Neural cell (in vitro differentiated cells): ENCODE measurements around the gene COMT. TPM values are rescaled to one million over a fixed set of nuclear protein-coding genes. Genes with fewer than 3 reads are reported as not detected.

Experiments used
- H2AFZ ChIP-seq: fragments of 200-600, 300-800 bp; sonication (generic), shearing (Covaris generic); 2 replicates; pipeline ENCODE4 v1.6.0; 2014; ENCODE audit warnings: low read depth, mild to moderate bottlenecking, antibody characterized with exemption, low read length, moderate library complexity
- H3F3A ChIP-seq: fragments of 200-600 bp; shearing (Covaris generic); 2 replicates; pipeline ENCODE4 v1.6.1; 2016; ENCODE audit warnings: mild to moderate bottlenecking, moderate library complexity, mixed read lengths, antibody characterized with exemption, low read length; ENCODE audit not compliant: insufficient read depth, poor library complexity, severe bottlenecking
- H3K27ac ChIP-seq: fragments of 200-600, 300-800 bp; sonication (generic), shearing (Covaris generic); 2 replicates; pipeline ENCODE4 v1.5.1; 2014; ENCODE audit warnings: mild to moderate bottlenecking, low read length, moderate library complexity
- H3K27me3 ChIP-seq: fragments of 300-800, 200-600 bp; sonication (generic), shearing (Covaris generic); 2 replicates; pipeline ENCODE4 v1.6.0; 2014; ENCODE audit warnings: mild to moderate bottlenecking, low read depth, low read length, moderate library complexity; ENCODE audit not compliant: insufficient read depth
- H3K36me3 ChIP-seq: fragments of 300-800, 200-600 bp; sonication (generic), shearing (Covaris generic); 2 replicates; pipeline ENCODE4 v1.5.1; 2014; ENCODE audit warnings: mild to moderate bottlenecking, antibody characterized with exemption, low read length, moderate library complexity; ENCODE audit not compliant: insufficient read depth
- H3K4me2 ChIP-seq: fragments of 300-800, 200-600 bp; sonication (generic), shearing (Covaris generic); 2 replicates; pipeline ENCODE4 v1.6.0; 2014; ENCODE audit warnings: mild to moderate bottlenecking, low read length
- H3K4me3 ChIP-seq: fragments of 300-800, 200-600 bp; sonication (generic), shearing (Covaris generic); 2 replicates; pipeline ENCODE4 v1.5.1; 2014; ENCODE audit warnings: mild to moderate bottlenecking, low read length, moderate library complexity
- H3K79me2 ChIP-seq: fragments of 200-600 bp; shearing (Covaris generic); replicated peaks from 2 replicates; pipeline ENCODE4 v1.6.0; 2014; ENCODE audit warnings: mild to moderate bottlenecking, low read length, moderate library complexity; ENCODE audit not compliant: insufficient read depth
- H3K9ac ChIP-seq: fragments of 300-800, 200-600 bp; sonication (generic), shearing (Covaris generic); 2 replicates; pipeline ENCODE4 v1.6.1; 2016; ENCODE audit warnings: mild to moderate bottlenecking, low read length, mixed read lengths
- H3K9me2 ChIP-seq: fragments of 200-600 bp; shearing (Covaris generic); 2 replicates; pipeline ENCODE4 v1.6.1; 2016; ENCODE audit warnings: mild to moderate bottlenecking, low read length, mixed read lengths; ENCODE audit not compliant: insufficient read depth
- H3K9me3 ChIP-seq: fragments of 200-600, 300-800 bp; sonication (generic), shearing (Covaris generic); 2 replicates; pipeline ENCODE4 v1.6.1; 2016; ENCODE audit warnings: mild to moderate bottlenecking, mixed run types, low read length, moderate library complexity, mixed read lengths
- H4K20me1 ChIP-seq: fragments of 200-600 bp; shearing (Covaris generic); 2 replicates; pipeline ENCODE4 v1.6.1; 2016; ENCODE audit warnings: mild to moderate bottlenecking, mixed run types; ENCODE audit not compliant: insufficient read depth
- CTCF ChIP-seq: fragments of 450-650 bp; IDR thresholded peaks from 2 replicates; pipeline ENCODE4 v1.5.1; 2014; ENCODE audit warnings: antibody characterized with exemption, mild to moderate bottlenecking, moderate library complexity; ENCODE audit not compliant: poor library complexity, severe bottlenecking
- EP300 ChIP-seq: fragments of 450-650 bp; conservative IDR thresholded peaks from 2 replicates; pipeline ENCODE4 v1.6.1; 2014; ENCODE audit warnings: antibody characterized with exemption, mild to moderate bottlenecking, moderate library complexity; ENCODE audit not compliant: poor library complexity, severe bottlenecking
- EZH2 ChIP-seq: fragments of 200-600, 300-800 bp; shearing (Covaris generic), sonication (generic); IDR thresholded peaks from 2 replicates; pipeline ENCODE4 v1.6.1; 2014; ENCODE audit warnings: antibody characterized with exemption, low read length, borderline replicate concordance, mild to moderate bottlenecking; ENCODE audit not compliant: insufficient read depth, poor library complexity, severe bottlenecking
- MXI1 ChIP-seq: fragments of 450-650 bp; conservative IDR thresholded peaks from 2 replicates; pipeline ENCODE4 v1.6.1; 2014; ENCODE audit warnings: antibody characterized with exemption, mild to moderate bottlenecking; ENCODE audit not compliant: poor library complexity, severe bottlenecking
- POLR2AphosphoS5 ChIP-seq: IDR thresholded peaks from 2 replicates; pipeline ENCODE4 v1.6.1; 2012
- RAD21 ChIP-seq: fragments of 450-650 bp; conservative IDR thresholded peaks from 2 replicates; pipeline ENCODE4 v1.6.1; 2014; ENCODE audit warnings: antibody characterized with exemption, mild to moderate bottlenecking, moderate library complexity
- REST ChIP-seq: IDR thresholded peaks from 2 replicates; pipeline ENCODE4 v1.6.1; 2012; ENCODE audit warnings: borderline replicate concordance
- SMC3 ChIP-seq: fragments of 450-650 bp; conservative IDR thresholded peaks from 2 replicates; pipeline ENCODE4 v1.6.1; 2014; ENCODE audit warnings: antibody characterized with exemption, mild to moderate bottlenecking, moderate library complexity; ENCODE audit not compliant: poor library complexity
- TAF1 ChIP-seq: IDR thresholded peaks from 2 replicates; pipeline ENCODE4 v1.6.1; 2012; ENCODE audit warnings: low read depth
- polyA plus RNA-seq: library from polyadenylated mRNA; depleted of rRNA; stranded (reverse); fragments of >200 nt; gene quantifications from 2 replicates; pipeline ENCODE4 v1.2.3, GENCODE V29; 2014

COMT gene
- polyA plus RNA-seq, 1 donor from 2014 or later: 14.2 TPM

- Histone ChIP-seq H3K9ac (no peak overlapping the region), H4K20me1 (no peaks in the 10 kb centered on the region), H3K9me3 (no peaks in the 10 kb centered on the region), H3F3A (no peaks in the 10 kb centered on the region), H3K4me3 (no peak overlapping the region), H3K9me2 (no peaks in the 10 kb centered on the region), H3K27me3 (no peaks in the 10 kb centered on the region), H3K4me2 (no peak overlapping the region), H3K36me3 (no peaks in the 10 kb centered on the region), H2AFZ (no peak overlapping the region), H3K27ac (no peak overlapping the region), H3K79me2 (no peaks in the 10 kb centered on the region)
- TF ChIP-seq MXI1 (no peak), REST (no peak), EP300 (no peak)
These were observed 39.9 kb upstream of the COMT start for GRCh38 chr22:19901577-19902244.

- no peaks in the 10 kb centered on the region for H3K36me3 ChIP-seq
- H3K4me3 ChIP-seq: no peak overlapping the region
- no peaks in the 10 kb centered on the region for H3K27me3 ChIP-seq
- TF ChIP-seq POLR2AphosphoS5: no peak
- H3K27ac ChIP-seq: no peak overlapping the region
- H3K9me2 ChIP-seq: no peaks in the 10 kb centered on the region
- no peaks in the 10 kb centered on the region for H3K79me2 ChIP-seq
- no peaks in the 10 kb centered on the region for H3F3A ChIP-seq
- no peaks in the 10 kb centered on the region for H3K9me3 ChIP-seq
- no peak overlapping the region for H3K4me2 ChIP-seq
- no peak overlapping the region for H2AFZ ChIP-seq
- H4K20me1 ChIP-seq: no peaks in the 10 kb centered on the region
- H3K9ac ChIP-seq: no peak overlapping the region
These were observed 39.3 kb upstream of the COMT start for GRCh38 chr22:19902245-19902715.

- Histone ChIP-seq H3K9me3 (no peaks in the 10 kb centered on the region), H3K4me3 (no peak overlapping the region), H3K9ac (no peak overlapping the region), H3K79me2 (no peaks in the 10 kb centered on the region), H3K9me2 (no peaks in the 10 kb centered on the region), H2AFZ (no peak overlapping the region), H3K27me3 (no peaks in the 10 kb centered on the region), H3K27ac (no peak overlapping the region), H4K20me1 (no peaks in the 10 kb centered on the region), H3K4me2 (no peak overlapping the region), H3F3A (no peaks in the 10 kb centered on the region), H3K36me3 (no peaks in the 10 kb centered on the region)
- TF ChIP-seq TAF1: no peak
- no peak for TF ChIP-seq REST
- no peak for TF ChIP-seq SMC3
- TF ChIP-seq EZH2: no peak
- TF ChIP-seq MXI1: no peak
- TF ChIP-seq RAD21: no peak
- no peak for TF ChIP-seq POLR2AphosphoS5
- TF ChIP-seq CTCF: no peak
- no peak for TF ChIP-seq EP300
These were observed 38.5 kb upstream of the COMT start for GRCh38 chr22:19903031-19903430.
